Measurements from ENCODE around the gene MTHFR. TPM values are rescaled to one million over a fixed set of nuclear protein-coding genes. Genes with fewer than 3 reads are reported as not detected.

MTHFR gene
- total and polyA plus RNA-seq, 2 of the 4 experiments (the other 2 are of a cell fraction): 7.3 to 7.4 TPM

DNA sequence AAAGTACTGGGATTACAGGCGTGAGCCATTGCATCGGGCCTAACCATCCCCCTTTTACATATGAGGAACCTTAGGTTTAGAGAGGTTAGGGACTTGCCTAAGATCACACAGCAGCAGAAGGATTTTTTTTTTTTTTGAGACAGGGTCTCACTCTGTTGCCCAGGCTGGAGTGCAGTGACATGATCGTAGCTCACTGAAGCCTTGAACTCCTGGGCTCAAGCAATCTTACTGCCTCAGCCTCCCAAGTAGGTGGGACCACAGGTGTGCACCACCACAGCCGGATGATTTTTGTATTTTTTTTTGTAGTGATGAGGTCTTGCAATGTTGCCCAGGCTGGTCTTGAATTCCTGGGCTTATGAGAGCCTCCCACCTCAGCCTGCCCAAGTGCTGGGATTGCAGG, 46.0 kb downstream of the MTHFR start:
- Histone ChIP-seq H3K9ac (ENCODE audit: low read depth, low read length) (no peak overlapping the region), H2AFZ (replicated peaks; ENCODE audit: low read length, poor library complexity) (no peak overlapping the region), H3K56ac (ENCODE audit: extremely low read depth, insufficient read depth, low read length) (no peak overlapping the region), H2BK120ac (ENCODE audit: low read depth, low read length) (no peak overlapping the region), H3K27me3 (ENCODE audit: control insufficient read depth, insufficient read depth, low read length) (peaks cover 33% of the 10 kb centered on the region), H4K20me1 (ENCODE audit: insufficient read depth, low read length) (no peaks in the 10 kb centered on the region), H4K91ac (ENCODE audit: insufficient read depth, low read depth, low read length) (no peak overlapping the region), H3K14ac (replicated peaks; ENCODE audit: low read depth, low read length) (no peak overlapping the region), H3K36me3 (ENCODE audit: control insufficient read depth, insufficient read depth, low read length) (no peaks in the 10 kb centered on the region), H4K5ac (ENCODE audit: low read depth, low read length) (no peak overlapping the region), H3K27ac (ENCODE audit: insufficient read depth, low read length) (no peak overlapping the region), H3K18ac (ENCODE audit: low read depth, low read length) (no peak overlapping the region), H2AK5ac (ENCODE audit: low read depth, low read length) (no peak overlapping the region), H4K8ac (ENCODE audit: low read depth in 2 of 2, low read length in 2 of 2) (no peak overlapping the region), H2BK5ac (ENCODE audit: low read depth, low read length, poor library complexity, severe bottlenecking) (no peak overlapping the region), H3K9me3 (ENCODE audit: control insufficient read depth, insufficient read depth, low read length) (0 out of 2 replicates have a peak, but pooled peaks cover 2% of the 10 kb centered on the region), H3K4me3 (ENCODE audit: insufficient read depth, low read depth, low read length) (no peak overlapping the region), H3K79me1 (ENCODE audit: low read depth in 1 of 2, low read length in 2 of 2) (no peaks in the 10 kb centered on the region), H2BK15ac (ENCODE audit: low read depth, low read length) (no peak overlapping the region), H3K9me1 (ENCODE audit: insufficient read depth, low read length) (no peaks in the 10 kb centered on the region), H3K4me2 (ENCODE audit: low read depth, low read length) (no peak overlapping the region), H3K23ac (ENCODE audit: low read depth, low read length) (no peak overlapping the region), H3K4me1 (ENCODE audit: control insufficient read depth, insufficient read depth, low read length) (peaks cover 1% of the 10 kb centered on the region; the same call in 1 of the 2 replicates), H2AK9ac (replicated peaks; ENCODE audit: low read depth, low read length, poor library complexity) (no peak overlapping the region), H2BK20ac (ENCODE audit: low read depth, low read length) (no peak overlapping the region), H3K4ac (ENCODE audit: low read depth, low read length) (no peak overlapping the region)
- ChIA-PET POLR2A (ENCODE audit: unreplicated experiment) (interaction anchor here (0.6 kb wide), 1 partner anchor 16 kb away, joined by 3 read pairs; no protein-coding TSS in a partner anchor), CTCF (no interaction called here)
- ATAC-seq (ENCODE audit: low read depth) (no peak), DNase-seq (no peak)
- in situ Hi-C loops (cut with MboI; ENCODE audit: low sequenced_read_pairs): no loop called here
- no CpG with 5 or more reads among the region's 4 CpGs for WGBS, 2 experiments (ENCODE audit: extremely low coverage in 2 of 2, insufficient read length in 1 of 2)
- TF ChIP-seq MAFK (IDR thresholded peaks at IDR 0.05; ENCODE audit: low read depth, low read length) (no peak), MAZ (IDR thresholded peaks at IDR 0.05; ENCODE audit: borderline replicate concordance, low read depth, low read length) (no peak)
- dilution Hi-C loops (cut with HindIII; ENCODE audit: low sequenced_read_pairs, unreplicated experiment): no loop called here
- BruUV-seq (replicated peaks): no TSS peak
- intact Hi-C loops (cut with micrococcal nuclease): no loop called here
